ENCODE data around the gene IL15RA.

IL15RA gene

DNA sequence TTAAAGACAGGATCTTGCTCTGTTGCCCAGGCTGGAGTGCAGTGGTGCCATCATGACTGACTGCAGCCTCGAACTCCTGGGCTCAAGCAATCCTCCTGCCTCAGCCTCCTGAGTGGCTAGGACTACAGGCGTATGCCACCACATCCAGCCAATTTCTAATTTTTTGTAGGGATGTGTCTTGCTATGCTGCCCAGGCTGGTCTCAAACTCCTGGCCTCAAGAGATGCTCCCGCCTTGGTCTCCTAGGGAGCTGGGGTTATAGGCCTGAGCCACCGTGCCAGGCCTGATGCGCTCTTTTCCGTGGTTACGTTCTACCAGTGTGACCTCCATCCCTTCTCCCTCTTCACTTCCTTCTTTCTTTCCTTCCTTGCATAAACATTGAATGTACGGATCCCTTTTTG lies 34.2 kb upstream of the IL15RA start:
- peaks cover 5% of the 10 kb centered on the region for H3K9me3 ChIP-seq (ENCODE audit: insufficient read depth, low read length, severe bottlenecking)
- DNase-seq = no peak
- no peaks in the 10 kb centered on the region for H3K27me3 ChIP-seq (ENCODE audit: insufficient read depth, low read length, poor library complexity)
- no peaks in the 10 kb centered on the region for H4K20me1 ChIP-seq (ENCODE audit: insufficient read depth, low read length)
- no peak overlapping the region for H2AFZ ChIP-seq (ENCODE audit: low read depth, low read length)
- no peak for ATAC-seq (ENCODE audit: insufficient read depth, low read depth)
- H3K4me3 ChIP-seq (ENCODE audit: low read depth in 1 of 2, low read length in 2 of 2) = no peak overlapping the region
- no peak overlapping the region for H3K4me2 ChIP-seq (ENCODE audit: insufficient read depth, low read length)
- H3K9ac ChIP-seq (ENCODE audit: low read depth, low read length) = no peak overlapping the region
- H3K79me2 ChIP-seq (ENCODE audit: insufficient read depth, low read length) = no peaks in the 10 kb centered on the region
- no peak overlapping the region for H3K27ac ChIP-seq (ENCODE audit: low read length)
- H3K36me3 ChIP-seq (ENCODE audit: insufficient read depth, low read length) = no peaks in the 10 kb centered on the region
- no peaks in the 10 kb centered on the region for H3K4me1 ChIP-seq (ENCODE audit: insufficient read depth, low read length)
- TF ChIP-seq, protein P1, sequence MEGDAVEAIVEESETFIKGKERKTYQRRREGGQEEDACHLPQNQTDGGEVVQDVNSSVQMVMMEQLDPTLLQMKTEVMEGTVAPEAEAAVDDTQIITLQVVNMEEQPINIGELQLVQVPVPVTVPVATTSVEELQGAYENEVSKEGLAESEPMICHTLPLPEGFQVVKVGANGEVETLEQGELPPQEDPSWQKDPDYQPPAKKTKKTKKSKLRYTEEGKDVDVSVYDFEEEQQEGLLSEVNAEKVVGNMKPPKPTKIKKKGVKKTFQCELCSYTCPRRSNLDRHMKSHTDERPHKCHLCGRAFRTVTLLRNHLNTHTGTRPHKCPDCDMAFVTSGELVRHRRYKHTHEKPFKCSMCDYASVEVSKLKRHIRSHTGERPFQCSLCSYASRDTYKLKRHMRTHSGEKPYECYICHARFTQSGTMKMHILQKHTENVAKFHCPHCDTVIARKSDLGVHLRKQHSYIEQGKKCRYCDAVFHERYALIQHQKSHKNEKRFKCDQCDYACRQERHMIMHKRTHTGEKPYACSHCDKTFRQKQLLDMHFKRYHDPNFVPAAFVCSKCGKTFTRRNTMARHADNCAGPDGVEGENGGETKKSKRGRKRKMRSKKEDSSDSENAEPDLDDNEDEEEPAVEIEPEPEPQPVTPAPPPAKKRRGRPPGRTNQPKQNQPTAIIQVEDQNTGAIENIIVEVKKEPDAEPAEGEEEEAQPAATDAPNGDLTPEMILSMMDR (IDR thresholded peaks at IDR 0.05; ENCODE audit: borderline replicate concordance, extremely low read depth, low read length, poor library complexity, severe bottlenecking) = no peak
- no peak for TF ChIP-seq EZH2 (IDR thresholded peaks at IDR 0.05; ENCODE audit: borderline replicate concordance, low read depth, low read length, severe bottlenecking)

DNA sequence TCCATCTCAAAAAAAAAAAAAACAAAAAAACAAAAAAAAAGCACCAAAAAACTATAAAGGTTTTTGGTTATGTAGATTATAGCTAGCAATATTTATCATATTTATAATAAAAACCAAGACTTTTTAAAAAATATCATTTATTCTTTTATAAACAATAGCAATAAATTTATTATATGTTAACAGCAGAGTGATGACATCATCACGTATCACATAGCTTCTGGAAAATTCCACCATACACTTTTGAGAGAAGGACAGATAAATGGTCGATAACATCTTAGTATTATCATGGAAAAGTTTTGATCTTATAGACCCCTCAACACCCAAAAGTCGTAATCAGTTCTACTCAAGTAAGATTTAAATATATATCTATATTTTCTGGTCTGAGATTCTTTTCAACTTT lies 33.2 kb upstream of the IL15RA start:
- H3K4me3 ChIP-seq (ENCODE audit: low read depth in 1 of 2, low read length in 2 of 2) = no peak overlapping the region
- no peaks in the 10 kb centered on the region for H3K36me3 ChIP-seq (ENCODE audit: insufficient read depth, low read length)
- DNase-seq (no peak), ATAC-seq (ENCODE audit: insufficient read depth, low read depth) (no peak)
- H3K79me2 ChIP-seq (ENCODE audit: insufficient read depth, low read length) = no peaks in the 10 kb centered on the region
- no peaks in the 10 kb centered on the region for H4K20me1 ChIP-seq (ENCODE audit: insufficient read depth, low read length)
- TF ChIP-seq EZH2 (IDR thresholded peaks at IDR 0.05; ENCODE audit: borderline replicate concordance, low read depth, low read length, severe bottlenecking) = no peak
- TF ChIP-seq, protein P1 (IDR thresholded peaks at IDR 0.05; ENCODE audit: borderline replicate concordance, extremely low read depth, low read length, poor library complexity, severe bottlenecking) = no peak
- H3K9me3 ChIP-seq (ENCODE audit: insufficient read depth, low read length, severe bottlenecking) = peaks cover 5% of the 10 kb centered on the region
- H3K4me1 ChIP-seq (ENCODE audit: insufficient read depth, low read length) = no peaks in the 10 kb centered on the region
- no peaks in the 10 kb centered on the region for H3K27me3 ChIP-seq (ENCODE audit: insufficient read depth, low read length, poor library complexity)
- H3K4me2 ChIP-seq (ENCODE audit: insufficient read depth, low read length) = no peak overlapping the region
- H3K9ac ChIP-seq (ENCODE audit: low read depth, low read length) = no peak overlapping the region
- H2AFZ ChIP-seq (ENCODE audit: low read depth, low read length) = no peak overlapping the region
- H3K27ac ChIP-seq (ENCODE audit: low read length) = no peak overlapping the region

DNA sequence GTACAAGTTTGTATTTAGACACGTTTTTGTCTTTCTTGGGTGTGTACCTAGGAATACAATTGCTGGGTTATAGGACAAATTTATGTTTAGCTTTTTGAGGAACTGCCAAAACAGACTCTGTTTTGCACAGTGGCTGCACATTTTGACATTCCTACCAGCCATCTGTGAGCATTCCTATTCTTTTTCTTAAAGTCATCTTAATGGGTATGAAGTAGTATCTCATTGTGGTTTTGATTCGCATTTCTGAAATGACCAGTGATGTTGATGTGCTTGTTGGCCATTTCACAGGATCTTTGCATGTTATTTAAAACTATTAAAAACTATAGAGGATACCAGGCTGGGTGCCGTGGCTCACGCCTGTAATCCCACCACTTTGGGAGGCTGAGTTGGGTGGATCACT lies 32.6 kb upstream of the IL15RA start:
- no peak overlapping the region for H3K9ac ChIP-seq (ENCODE audit: low read depth, low read length)
- no peak for TF ChIP-seq EZH2 (IDR thresholded peaks at IDR 0.05; ENCODE audit: borderline replicate concordance, low read depth, low read length, severe bottlenecking)
- TF ChIP-seq, protein P1 (IDR thresholded peaks at IDR 0.05; ENCODE audit: borderline replicate concordance, extremely low read depth, low read length, poor library complexity, severe bottlenecking) = no peak
- no peak for ATAC-seq (ENCODE audit: insufficient read depth, low read depth)
- no peak overlapping the region for H3K4me3 ChIP-seq (ENCODE audit: low read depth in 1 of 2, low read length in 2 of 2)
- no peak overlapping the region for H3K4me2 ChIP-seq (ENCODE audit: insufficient read depth, low read length)
- no peak overlapping the region for H2AFZ ChIP-seq (ENCODE audit: low read depth, low read length)
- H3K9me3 ChIP-seq (ENCODE audit: insufficient read depth, low read length, severe bottlenecking) = peaks cover 5% of the 10 kb centered on the region
- DNase-seq = no peak
- H4K20me1 ChIP-seq (ENCODE audit: insufficient read depth, low read length) = no peaks in the 10 kb centered on the region
- H3K36me3 ChIP-seq (ENCODE audit: insufficient read depth, low read length) = no peaks in the 10 kb centered on the region
- no peak overlapping the region for H3K27ac ChIP-seq (ENCODE audit: low read length)
- H3K79me2 ChIP-seq (ENCODE audit: insufficient read depth, low read length) = no peaks in the 10 kb centered on the region
- no peaks in the 10 kb centered on the region for H3K4me1 ChIP-seq (ENCODE audit: insufficient read depth, low read length)
- H3K27me3 ChIP-seq (ENCODE audit: insufficient read depth, low read length, poor library complexity) = no peaks in the 10 kb centered on the region

DNA sequence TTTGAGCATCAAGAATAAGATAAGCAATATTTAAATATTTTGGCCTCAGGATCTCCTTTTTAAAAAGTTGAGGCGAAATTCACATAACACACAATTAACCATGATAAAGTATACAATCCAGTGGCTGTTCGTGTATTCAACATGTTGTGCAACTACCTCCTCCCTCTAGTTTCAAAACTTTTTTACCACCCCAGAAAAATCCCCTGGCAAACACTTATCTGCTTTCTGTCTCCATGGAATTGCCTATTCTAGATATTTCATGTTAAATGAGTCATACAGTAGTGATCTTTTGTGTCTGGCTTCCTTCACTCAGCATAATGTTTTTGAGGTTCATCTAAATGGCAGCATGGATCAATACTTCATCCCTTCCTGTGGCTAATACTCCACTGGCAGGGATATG lies 31.8 kb upstream of the IL15RA start:
- H3K4me2 ChIP-seq (ENCODE audit: insufficient read depth, low read length) = no peak overlapping the region
- no peak overlapping the region for H2AFZ ChIP-seq (ENCODE audit: low read depth, low read length)
- no peaks in the 10 kb centered on the region for H4K20me1 ChIP-seq (ENCODE audit: insufficient read depth, low read length)
- no peaks in the 10 kb centered on the region for H3K36me3 ChIP-seq (ENCODE audit: insufficient read depth, low read length)
- ATAC-seq (ENCODE audit: insufficient read depth, low read depth) (no peak), DNase-seq (no peak)
- H3K27ac ChIP-seq (ENCODE audit: low read length) = no peak overlapping the region
- H3K9ac ChIP-seq (ENCODE audit: low read depth, low read length) = no peak overlapping the region
- H3K4me3 ChIP-seq (ENCODE audit: low read depth in 1 of 2, low read length in 2 of 2) = no peak overlapping the region
- no peaks in the 10 kb centered on the region for H3K27me3 ChIP-seq (ENCODE audit: insufficient read depth, low read length, poor library complexity)
- TF ChIP-seq, protein P1 (IDR thresholded peaks at IDR 0.05; ENCODE audit: borderline replicate concordance, extremely low read depth, low read length, poor library complexity, severe bottlenecking) = no peak
- TF ChIP-seq EZH2 (IDR thresholded peaks at IDR 0.05; ENCODE audit: borderline replicate concordance, low read depth, low read length, severe bottlenecking) = no peak
- H3K79me2 ChIP-seq (ENCODE audit: insufficient read depth, low read length) = no peaks in the 10 kb centered on the region
- H3K9me3 ChIP-seq (ENCODE audit: insufficient read depth, low read length, severe bottlenecking) = peaks cover 5% of the 10 kb centered on the region
- H3K4me1 ChIP-seq (ENCODE audit: insufficient read depth, low read length) = no peaks in the 10 kb centered on the region
